ENCODE measurements around the gene HDAC10.
A peak's percentile ranks its signal among the peaks of the same experiment; 100 is the strongest.

Gene HDAC10

DNA sequence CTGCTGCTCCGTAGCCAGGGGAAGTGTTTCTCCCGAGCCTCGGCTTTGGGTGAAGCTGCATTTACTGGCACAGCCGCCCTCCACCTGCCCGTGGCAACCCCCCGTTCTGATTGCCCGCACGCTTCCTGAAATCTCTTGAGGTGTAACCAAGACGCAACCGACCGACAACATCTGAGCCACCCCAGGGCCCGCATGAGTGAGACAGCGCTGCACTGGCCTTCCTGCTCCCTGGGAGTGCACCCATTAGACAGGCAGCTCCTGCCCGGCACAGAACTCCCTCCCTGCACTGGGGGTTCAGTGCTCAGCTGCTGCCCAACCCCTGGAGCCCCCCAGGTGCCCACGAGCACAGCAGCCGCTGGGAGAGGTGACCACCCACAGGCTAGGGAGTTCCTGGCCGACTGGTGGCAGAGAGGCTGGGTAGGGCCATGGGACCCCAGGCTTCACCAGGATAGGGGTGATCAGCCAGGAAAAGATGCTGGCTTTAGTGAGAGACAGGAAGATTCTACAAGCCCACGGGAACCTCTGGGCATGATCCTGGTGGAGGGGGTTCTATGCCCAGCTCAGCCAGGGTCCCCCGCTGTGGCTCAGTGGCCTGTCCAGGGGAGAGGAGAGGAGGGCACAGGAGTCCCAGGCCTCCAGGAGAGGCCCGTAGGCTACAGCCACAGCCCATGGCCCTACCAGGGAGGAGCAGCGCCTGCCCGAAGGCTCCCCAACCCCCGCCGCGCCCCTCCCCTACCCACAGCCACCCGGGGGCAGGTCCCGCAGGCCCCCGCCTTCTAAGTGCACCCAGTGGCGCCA, 41.8 kb upstream of the HDAC10 start:
- in situ Hi-C loops (cut with HindIII; ENCODE audit: low pct_unique_long_range_greater_than_20kb, low sequenced_read_pairs), result no loop called here
- TF ChIP-seq JUND (IDR thresholded peaks at IDR 0.05; ENCODE audit: low read depth), result no peak
- no peak for DNase-seq (ENCODE audit: low read depth in 1 of 2, low spot score in 1 of 2)

DNA sequence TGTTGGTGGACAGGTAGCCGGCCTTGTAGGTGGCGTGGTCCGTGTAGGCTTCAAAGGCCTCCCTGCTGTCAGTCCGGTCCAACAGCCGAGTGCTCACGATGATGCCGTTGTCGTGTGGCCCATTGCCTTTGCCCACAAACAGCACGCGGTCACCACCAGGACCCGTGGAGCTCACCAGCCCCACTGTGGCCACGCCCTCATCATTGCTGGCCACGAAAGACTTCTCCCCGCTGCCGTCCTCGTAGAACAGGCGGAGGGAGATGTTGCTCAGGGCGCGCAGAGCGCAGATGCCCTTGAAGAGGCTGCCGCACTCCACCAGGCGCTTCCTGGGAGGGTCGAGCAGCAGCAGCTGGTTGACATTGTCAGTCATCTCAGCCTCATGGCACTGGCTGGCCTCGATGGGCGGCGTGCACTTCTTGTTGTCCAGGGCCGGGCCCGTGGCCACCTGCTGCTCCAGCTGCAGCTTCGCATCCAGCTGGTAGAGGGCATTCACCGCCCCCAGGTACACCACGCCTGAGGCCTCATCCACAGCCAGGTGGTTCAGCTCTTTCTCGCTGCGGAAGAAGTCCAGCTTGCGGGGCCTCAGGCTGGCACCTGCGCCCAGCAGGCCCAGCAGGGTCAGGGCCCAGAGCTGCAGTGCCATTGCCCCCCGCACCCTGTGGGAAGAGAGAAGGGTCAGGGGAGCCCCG, 39.0 kb upstream of the HDAC10 start:
- no peak for TF ChIP-seq JUND (IDR thresholded peaks at IDR 0.05; ENCODE audit: low read depth)
- DNase-seq (ENCODE audit: low read depth in 1 of 2, low spot score in 1 of 2), result no peak
- in situ Hi-C loops (cut with HindIII; ENCODE audit: low pct_unique_long_range_greater_than_20kb, low sequenced_read_pairs), result no loop called here

DNA sequence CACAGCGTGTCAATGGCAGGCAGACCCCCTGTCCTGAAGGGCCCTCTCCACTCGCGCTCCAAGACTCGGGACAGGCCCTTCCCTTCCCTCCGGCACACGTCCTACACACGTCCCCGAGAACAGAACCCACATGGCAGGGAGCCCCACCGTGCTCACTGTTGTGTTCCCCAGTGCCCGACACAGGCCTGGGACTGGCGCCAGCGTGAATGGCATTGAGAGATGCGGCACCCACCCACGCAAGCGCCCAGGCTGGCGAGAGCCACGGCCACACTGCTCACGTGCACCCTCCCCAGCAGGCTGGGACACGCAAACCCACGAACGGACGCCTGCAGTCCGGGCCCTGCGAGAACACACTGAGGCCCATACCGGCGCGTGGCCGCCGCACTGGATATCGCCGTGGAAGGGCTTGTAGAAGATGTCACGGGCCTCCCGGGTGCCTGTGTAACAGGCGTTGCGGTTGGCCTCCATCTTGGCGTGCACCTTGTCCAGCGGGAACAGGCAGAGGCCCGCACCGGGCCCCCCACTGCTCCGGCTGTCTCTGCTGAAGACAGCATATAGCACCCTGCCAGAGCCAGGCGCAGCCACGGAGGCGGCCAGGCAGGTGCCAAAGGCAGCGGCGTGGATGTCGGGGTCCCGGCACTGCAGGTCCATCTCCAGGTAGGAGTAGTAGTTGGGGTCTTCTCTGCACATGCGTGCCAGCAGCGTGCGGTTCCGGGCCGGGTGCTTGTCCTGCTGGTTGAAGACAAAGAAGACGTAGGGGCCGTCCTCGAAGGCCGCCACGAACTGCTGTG, 38.3 kb upstream of the HDAC10 start:
- TF ChIP-seq JUND (IDR thresholded peaks at IDR 0.05; ENCODE audit: low read depth), result no peak
- in situ Hi-C loops (cut with HindIII; ENCODE audit: low pct_unique_long_range_greater_than_20kb, low sequenced_read_pairs), result no loop called here
- no peak for DNase-seq (ENCODE audit: low read depth in 1 of 2, low spot score in 1 of 2)

DNA sequence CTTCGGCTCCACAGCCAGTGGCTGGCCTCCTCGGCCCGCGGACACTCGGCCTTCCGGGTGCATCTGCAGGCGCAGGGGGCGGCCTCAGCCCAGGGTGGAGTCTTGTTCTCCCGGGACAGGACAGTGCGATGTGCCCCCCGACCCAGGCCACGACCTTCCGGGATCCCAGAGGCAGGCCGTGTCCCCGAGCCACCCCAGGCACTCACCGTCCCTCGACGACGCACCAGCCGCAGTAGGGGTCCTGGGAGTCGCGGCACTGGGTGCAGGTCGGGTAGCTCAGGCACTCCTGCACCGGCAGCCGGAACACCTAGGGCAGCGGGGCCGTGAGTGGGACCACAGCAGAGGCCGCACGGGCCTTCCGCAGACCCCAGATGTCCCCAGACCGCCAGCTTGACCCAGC, 36.7 kb upstream of the HDAC10 start:
- no peak for TF ChIP-seq JUND (IDR thresholded peaks at IDR 0.05; ENCODE audit: low read depth)
- in situ Hi-C loops (cut with HindIII; ENCODE audit: low pct_unique_long_range_greater_than_20kb, low sequenced_read_pairs), result no loop called here
- no peak for DNase-seq (ENCODE audit: low read depth in 1 of 2, low spot score in 1 of 2)

DNA sequence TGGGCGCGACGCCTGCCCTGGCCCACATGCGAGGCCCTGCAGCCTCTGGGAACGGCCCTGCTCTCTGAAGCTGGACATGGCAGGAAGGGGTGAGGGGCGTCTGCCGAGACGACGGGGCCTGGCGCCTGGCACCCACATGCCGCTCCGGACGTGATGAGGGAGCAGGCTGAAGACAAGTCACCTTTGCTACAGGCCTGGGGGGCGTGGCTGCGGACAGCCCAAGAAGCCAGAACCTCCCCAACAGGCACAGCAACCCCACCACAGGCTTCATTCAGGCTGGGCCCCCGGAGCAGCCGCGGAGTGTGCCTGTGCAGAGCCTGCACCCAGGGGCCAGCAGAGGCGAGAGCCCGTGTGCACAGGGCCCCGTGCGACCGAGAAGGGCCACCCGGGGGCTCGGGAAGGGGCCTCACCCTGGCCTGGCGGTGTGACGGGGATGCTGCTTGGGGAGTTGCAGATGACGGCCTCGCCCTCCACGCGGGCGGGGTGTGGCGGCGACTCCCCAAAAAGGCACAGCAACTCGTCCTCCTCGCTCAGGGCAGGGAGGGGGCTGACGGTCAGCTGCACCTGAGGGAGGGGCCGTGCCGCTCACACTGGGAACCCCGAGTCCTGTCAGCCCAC, 35.7 kb upstream of the HDAC10 start:
- in situ Hi-C loops (cut with HindIII; ENCODE audit: low pct_unique_long_range_greater_than_20kb, low sequenced_read_pairs), result no loop called here
- DNase-seq (ENCODE audit: low read depth in 1 of 2, low spot score in 1 of 2), result no peak
- TF ChIP-seq JUND (IDR thresholded peaks at IDR 0.05; ENCODE audit: low read depth), result no peak

DNA sequence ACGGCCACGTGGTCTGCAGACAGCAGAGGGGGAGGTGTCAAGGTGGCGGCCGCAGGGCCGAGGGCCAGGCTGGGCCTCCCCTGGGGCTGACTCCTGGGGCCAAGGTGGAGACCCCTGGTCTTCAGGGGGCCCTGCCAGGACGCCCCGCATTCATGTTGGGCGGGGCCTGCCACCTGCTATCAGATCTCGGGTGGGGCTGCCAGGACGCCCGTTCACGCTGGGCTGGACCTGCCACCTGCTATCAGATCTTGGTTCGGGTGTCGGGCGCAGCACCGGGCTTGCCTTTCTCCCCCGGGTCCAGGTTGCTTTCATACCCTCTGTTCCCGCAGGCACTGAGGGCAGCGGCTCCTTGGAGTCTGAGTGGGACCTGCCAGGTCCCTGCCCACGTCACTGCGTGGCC, 35.2 kb upstream of the HDAC10 start:
- in situ Hi-C loops (cut with HindIII; ENCODE audit: low pct_unique_long_range_greater_than_20kb, low sequenced_read_pairs), result no loop called here
- TF ChIP-seq JUND (IDR thresholded peaks at IDR 0.05; ENCODE audit: low read depth), result no peak
- DNase-seq (ENCODE audit: low read depth in 1 of 2, low spot score in 1 of 2), result no peak

DNA sequence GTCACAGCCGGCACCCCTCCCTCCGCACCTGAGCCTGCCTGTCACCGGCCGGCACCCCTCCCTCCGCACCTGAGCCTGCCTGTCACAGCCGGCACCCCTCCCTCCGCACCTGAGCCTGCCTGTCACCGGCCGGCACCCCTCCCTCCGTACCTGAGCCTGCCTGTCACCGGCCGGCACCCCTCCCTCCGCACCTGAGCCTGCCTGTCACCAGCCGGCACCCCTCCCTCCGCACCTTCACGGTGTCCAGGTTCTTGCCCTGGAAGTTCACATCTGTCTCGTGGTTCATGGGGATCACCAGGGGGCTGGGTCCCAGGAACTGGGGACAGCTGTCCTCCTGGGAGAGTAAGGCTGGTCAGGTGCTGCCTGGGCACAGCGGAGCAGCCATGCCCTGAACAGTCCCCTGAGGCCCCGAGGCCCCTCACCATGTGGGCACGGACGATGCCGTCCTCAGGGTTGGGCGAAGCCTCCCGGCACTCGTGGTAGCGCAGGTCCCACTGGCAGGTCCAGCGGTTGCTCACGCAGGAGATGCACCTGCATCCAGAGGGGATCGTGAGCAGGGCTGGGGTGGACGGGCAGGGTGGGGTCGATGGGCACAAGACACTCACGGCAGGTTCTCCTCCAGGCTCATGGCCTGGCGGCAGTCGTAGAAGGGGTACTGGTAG, 34.6 kb upstream of the HDAC10 start:
- peak in 1 of 2 experiments; percentile 64 for DNase-seq (ENCODE audit: low read depth in 1 of 2, low spot score in 1 of 2)
- in situ Hi-C loops (cut with HindIII; ENCODE audit: low pct_unique_long_range_greater_than_20kb, low sequenced_read_pairs), result no loop called here
- TF ChIP-seq JUND (IDR thresholded peaks at IDR 0.05; ENCODE audit: low read depth), result no peak

DNA sequence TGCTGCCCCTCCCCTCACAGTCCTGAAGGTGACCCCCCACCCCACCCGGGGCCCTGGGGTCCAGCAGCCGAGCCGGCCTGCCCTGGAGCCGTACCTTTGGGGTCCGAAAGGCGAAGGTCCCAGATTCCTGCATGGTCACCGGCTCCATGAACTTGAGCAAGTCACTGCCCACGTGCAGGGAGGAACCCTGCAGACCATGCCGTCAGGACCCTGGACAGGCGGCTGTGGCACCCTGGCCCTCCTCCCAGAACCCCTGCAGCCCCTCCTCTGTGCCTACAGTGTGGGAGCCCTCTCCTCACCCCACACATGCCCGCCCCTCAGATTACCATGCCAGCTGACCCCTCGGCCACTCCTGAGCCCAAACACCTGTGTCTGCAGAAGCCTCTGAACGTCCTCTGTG, 33.4 kb upstream of the HDAC10 start:
- DNase-seq (ENCODE audit: low read depth in 1 of 2, low spot score in 1 of 2), result no peak
- in situ Hi-C loops (cut with HindIII; ENCODE audit: low pct_unique_long_range_greater_than_20kb, low sequenced_read_pairs), result no loop called here

DNA sequence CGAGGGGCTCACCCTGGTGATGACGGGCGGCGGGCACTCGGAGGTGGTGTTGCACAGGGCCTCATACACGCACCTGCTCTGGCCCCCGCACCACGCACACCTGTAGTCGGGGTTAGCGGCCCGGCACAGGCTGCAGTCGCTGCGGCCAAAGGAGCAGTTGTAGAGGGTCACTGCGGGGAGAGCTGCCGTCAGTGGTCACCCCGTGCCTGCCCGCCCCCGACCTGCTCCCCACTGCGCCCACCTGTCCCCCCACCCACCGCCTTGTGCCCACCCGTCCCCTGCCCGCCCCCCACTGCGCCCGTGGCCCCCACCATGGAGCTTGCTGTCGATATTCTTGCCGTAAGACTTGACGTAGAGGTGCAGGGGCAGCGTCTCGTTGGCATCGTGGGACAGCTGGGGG, 32.8 kb upstream of the HDAC10 start:
- no peak for TF ChIP-seq JUND (IDR thresholded peaks at IDR 0.05; ENCODE audit: low read depth)
- DNase-seq (ENCODE audit: low read depth in 1 of 2, low spot score in 1 of 2), result no peak
- in situ Hi-C loops (cut with HindIII; ENCODE audit: low pct_unique_long_range_greater_than_20kb, low sequenced_read_pairs), result no loop called here

More for the DNA sequence above, 33.4 kb upstream of the HDAC10 start:
- TF ChIP-seq JUND (IDR thresholded peaks at IDR 0.05; ENCODE audit: low read depth), result no peak

DNA sequence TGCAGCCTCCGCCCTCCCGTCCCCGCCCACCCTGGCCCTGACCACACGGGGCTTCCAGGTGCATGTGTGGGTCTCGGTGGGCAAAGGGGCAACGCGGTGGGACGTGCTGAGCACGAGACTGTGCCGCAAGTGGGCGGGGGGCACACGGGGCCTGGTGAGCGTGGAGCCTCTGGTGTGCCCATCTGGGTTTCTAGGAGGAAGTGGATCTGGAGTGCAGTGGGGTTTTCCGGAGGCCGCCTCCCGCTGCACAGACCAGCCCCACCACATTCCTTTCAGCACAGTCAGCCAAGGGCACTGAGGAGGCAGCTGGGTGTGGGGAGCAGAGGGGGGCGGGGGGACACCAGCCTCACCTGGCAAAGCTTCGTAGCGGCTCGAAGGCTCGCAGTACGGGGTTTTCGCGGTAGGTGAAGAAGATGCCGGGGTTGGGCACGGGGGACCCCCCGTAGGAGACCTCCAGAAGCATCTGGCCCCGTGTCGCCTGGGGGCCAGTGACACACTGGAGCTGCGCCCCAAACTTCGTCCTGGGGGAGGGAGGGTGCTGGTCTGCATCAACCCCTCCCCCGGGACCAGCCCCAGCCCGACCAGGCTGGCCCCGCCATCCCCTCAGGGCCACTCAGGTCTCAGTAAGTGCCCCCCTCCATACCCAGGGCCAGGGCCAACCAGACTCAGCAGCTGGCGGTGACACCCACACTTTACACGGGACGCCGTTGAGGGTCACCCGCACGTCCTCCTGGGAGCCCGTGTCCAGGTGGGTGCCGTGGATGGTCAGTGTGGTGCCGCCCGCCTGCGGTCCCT, 31.5 kb upstream of the HDAC10 start:
- TF ChIP-seq JUND (IDR thresholded peaks at IDR 0.05; ENCODE audit: low read depth), result peak; percentile 95
- in situ Hi-C loops (cut with HindIII; ENCODE audit: low pct_unique_long_range_greater_than_20kb, low sequenced_read_pairs), result no loop called here
- peak; percentile 88 to 96 for DNase-seq (ENCODE audit: low read depth in 1 of 2, low spot score in 1 of 2)

DNA sequence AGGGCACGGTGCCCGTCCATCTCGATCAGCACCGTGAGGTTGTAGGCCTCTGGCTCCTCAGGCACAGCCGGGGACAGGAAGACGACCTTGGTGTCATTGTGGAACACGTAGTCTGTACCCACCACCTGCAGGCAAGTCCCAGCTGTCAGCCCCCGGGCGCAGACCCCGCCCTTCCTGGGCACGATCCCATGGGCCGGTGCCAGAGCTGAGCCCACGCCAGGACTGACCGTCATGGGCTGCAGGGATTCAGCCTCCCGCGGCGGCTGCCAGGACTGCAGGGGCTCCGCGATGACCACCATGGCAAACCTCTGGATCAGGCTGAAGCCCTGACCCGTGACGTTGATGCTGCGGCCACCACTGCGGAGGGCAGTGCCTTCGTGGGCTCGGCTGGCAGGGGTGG, 30.9 kb upstream of the HDAC10 start:
- TF ChIP-seq JUND (IDR thresholded peaks at IDR 0.05; ENCODE audit: low read depth), result no peak
- no peak for DNase-seq (ENCODE audit: low read depth in 1 of 2, low spot score in 1 of 2)
- in situ Hi-C loops (cut with HindIII; ENCODE audit: low pct_unique_long_range_greater_than_20kb, low sequenced_read_pairs), result no loop called here

Measured in T47D (cell line).